Activated gamma-delta T cell treated with Interleukin-2 at 50 U/mL for 16 hours (primary cell): ENCODE data around the gene PTPRO.

Source experiments
- DNase-seq: peaks from one replicate; pipeline ENCODE4 v3.0.0-alpha.2; 2020

PTPRO gene

GRCh38 chr12:15458008-15458407 lies 135.7 kb downstream of the PTPRO start:
- DNase-seq: no peak

DNA sequence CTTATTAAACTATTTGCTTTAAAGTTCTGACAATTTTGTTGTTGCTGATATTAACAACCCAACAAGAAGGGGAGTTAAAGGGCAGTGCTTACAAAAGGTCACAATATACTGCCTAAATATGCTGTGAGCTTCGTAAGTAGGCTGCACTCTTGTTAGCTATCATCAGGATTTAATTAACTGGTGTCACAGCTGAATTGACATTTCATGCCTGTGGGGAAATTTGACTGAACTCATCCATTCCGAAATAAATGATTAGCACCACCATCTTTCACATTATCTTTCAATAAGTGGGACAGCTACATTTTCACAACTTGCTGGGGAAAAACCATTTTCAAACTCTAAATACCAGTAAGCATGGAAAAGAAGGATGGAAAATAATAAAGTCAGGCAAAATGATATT lies 146.6 kb downstream of the PTPRO start:
- DNase-seq: no peak

DNA sequence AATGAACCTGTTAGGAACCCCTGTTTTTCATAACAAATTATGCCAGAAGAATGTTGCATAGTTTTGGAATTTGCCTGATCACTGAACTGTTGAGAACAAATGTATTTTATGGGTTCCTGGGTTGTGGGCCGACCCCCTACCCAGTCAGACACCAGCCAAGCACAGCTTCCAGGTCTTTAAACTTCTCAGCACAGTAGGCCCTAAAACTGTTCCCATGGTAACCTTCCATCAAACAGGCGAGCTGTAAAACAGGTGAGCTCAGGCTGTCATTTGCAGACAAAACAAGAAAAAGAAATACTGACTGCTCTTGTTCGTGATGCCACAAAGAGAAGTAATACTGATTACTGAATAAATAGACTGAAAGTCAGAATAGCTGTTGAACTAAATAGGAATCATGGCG lies 147.0 kb downstream of the PTPRO start:
- DNase-seq: no peak

DNA sequence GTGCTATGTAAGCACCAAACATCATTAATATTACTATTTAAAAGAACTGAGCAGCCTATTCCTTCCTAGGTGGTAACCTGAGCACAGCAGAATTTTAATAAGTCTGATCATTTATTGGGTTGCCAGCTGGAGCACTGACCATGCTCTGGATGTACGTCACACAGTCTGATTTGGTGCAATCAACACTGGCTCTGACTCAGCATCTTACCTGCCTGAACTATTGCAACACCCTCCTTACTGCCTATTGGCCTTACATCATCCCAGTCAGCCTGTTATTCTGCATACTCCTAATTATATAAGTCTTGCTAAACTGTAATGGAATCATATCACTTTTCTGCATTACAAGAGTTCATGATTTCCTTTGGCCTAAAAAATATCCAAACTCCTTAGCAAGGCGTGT lies 149.7 kb downstream of the PTPRO start:
- no peak for DNase-seq

DNA sequence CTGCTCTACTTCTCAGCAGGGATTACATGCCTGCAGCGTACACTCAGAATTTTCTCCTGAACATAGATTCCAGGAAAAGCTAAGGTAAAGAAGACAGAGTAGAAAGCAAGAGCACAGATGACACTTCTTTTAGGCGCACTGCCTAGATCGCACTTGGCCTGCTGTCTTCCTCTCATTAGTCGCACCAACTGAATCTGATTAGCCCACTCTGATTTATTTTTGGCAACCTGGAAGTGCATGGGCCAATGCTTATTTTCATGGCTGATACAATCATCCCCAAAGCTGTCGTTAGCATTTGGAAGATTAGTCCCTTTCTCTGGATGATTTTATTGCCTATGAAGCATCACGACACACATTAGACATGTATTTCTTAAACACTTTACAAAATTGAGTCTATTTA lies 152.5 kb downstream of the PTPRO start:
- no peak for DNase-seq

- DNase-seq: no peak
Observed at GRCh38 chr12:15477761-15478160, 155.5 kb downstream of the PTPRO start.

- DNase-seq: no peak
Observed at GRCh38 chr12:15481846-15482245, 159.5 kb downstream of the PTPRO start.

GRCh38 chr12:15485466-15485865 lies 163.2 kb downstream of the PTPRO start:
- no peak for DNase-seq

DNA sequence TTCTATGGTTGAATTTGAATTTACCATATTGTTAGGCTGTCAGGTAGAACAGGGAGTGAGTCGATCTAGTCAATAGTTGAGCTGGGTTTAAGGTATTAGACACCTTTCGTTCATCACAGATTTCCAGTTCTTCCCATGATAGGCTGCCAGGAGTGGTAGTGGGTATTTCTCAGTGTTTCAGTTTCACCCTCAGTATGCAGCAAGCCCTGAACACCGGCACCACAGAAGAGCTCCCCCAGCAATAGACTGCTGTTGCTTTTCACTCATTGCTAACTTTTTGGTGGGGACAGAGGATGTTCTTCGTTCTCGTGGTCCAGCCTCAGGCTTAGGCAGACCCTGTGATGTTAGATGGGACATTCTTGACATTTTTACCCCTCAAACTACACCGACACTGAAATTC lies 164.6 kb downstream of the PTPRO start:
- DNase-seq: no peak

GRCh38 chr12:15488481-15488880 lies 166.2 kb downstream of the PTPRO start:
- DNase-seq: no peak

DNA sequence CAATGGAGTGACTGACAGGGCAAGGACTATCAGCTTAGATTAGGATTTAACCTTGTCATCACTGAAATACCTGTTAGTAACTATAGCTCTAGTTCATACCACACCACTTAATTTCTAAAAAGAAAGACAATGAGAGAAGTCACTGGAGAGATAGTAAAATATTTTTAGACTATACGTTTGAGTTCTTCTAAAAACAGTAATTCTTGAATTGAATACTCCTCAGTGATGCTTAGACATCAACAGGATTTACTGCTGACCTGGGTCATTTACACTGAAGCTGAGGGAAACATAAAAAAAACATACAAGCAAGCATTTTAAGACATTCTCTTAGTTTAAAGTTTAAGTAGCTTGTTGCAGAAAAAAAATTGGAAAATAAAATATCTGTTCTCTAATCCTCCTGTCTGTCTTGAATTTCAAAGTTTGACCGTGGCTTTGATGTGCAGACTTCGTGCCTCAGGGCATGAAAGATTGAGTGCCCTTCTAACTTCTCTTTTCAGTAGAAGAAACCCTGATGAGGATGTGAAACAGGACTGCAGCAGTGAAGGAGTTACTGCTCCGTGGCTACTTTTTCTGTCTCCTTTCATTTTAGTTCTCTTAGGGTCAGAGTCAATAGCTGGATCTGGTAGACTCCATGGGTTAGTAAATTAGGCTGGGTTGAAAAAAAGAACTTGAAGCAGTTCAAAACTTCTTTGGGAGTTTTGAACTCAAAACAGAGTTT lies 172.2 kb downstream of the PTPRO start:
- no peak for DNase-seq

DNA sequence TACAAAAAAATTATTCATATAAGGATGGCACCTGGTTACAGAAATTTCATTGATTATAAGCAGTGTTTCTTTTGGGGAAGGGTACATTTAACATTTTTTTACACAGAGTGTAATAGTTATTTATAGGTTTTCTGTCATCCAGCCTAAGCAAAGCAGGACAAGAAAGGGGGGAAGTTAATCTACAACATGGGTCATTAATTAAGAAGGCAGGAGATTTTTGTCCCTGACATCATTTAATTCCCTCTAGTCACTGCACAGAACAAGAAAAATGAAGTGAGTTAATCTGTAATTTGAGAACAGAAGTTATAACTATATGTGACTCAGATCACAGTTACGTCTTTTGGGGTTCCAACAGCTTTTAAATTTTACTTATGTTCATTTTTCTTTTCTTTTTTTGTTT lies 173.4 kb downstream of the PTPRO start:
- no peak for DNase-seq

- no peak for DNase-seq
Observed at GRCh38 chr12:15496738-15497137, 174.4 kb downstream of the PTPRO start.

GRCh38 chr12:15497671-15498292 lies 175.5 kb downstream of the PTPRO start:
- no peak for DNase-seq

DNA sequence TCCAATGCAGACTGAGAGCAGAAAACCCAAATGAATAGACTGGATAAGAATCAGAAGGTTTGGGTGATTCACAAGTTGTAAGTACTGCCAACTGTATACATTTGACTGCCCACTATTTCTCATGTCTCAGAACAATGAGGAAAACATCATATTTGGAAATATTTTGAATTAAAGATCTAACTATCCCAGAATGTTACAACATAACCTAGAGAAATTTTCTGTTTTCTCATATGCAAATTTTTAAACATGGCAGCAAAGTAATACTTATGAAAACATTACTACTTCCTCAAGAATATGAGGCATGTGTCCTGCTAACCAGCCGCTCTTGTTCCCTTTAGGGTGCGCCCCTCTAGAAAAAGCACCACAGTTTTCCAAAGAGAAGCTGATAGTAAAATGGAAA lies 179.9 kb downstream of the PTPRO start:
- DNase-seq: no peak

DNA sequence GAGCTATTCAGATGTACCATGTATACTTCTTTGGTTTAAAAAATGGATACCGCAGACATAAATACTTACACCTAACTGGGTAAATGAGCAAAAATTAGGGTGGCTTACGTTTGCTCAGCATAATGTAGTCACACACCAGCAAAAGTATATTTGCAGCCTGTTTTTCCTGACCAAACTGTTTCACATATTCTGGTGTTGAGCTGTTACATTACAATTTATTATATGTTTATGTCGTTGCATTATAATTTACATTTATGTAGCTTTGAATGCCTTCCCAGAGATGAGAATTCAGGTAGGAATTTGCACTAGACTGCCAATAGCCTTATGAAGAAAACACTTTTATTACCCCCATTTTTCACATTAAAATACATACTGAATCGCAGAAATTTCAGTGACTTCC lies 183.3 kb downstream of the PTPRO start:
- no peak for DNase-seq

DNA sequence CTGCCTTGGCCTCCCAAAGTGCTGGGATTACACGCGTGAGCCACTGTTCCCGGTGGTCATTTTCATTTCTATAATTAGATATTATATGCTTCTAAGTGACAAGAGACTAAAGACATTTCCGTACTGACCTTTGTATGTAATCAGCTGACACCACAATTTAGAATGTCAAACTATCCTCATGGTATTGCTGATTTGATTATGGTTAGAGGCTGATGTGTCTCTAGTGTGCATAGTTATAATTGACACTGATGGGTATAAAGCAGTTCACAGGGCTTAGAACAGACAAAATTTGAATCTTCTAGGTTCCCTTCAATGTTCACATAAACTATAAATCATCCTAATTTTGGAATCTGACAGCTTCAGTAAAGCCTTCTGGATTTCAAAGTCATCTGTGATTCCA lies 192.7 kb downstream of the PTPRO start:
- no peak for DNase-seq

- no peak for DNase-seq
Observed at GRCh38 chr12:15520083-15520482, 197.8 kb downstream of the PTPRO start.

GRCh38 chr12:15520844-15521243 lies 198.5 kb downstream of the PTPRO start:
- no peak for DNase-seq

DNA sequence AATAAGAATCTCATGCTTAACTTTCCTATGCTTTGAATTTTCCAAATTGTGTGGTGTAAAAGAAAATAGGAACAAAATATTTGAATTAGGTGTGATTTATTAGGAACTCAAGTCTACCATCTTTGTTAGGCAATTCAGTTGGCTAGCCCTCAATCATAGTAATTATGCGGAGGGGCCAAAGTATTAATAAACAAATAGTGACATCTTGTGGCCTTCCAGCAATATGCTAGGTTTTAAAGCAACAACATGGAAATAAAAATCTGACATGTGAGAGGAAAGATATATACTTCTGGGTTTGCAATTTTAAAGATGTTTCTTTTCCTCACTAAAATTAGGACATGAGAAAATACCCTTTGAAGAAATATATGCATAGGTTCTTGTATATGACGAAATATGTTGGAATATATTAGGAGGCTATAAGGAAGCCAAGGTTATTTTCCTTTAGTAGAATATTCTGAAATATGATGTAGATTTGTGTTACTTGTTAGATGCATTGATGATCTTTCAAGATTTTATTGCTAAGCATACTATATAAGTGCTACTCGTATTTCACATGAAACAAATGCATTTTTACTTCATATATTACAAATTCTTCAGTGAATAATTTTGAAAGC lies 200.4 kb downstream of the PTPRO start:
- no peak for DNase-seq

GRCh38 chr12:15525441-15525840 lies 203.1 kb downstream of the PTPRO start:
- no peak for DNase-seq

- no peak for DNase-seq
Observed at GRCh38 chr12:15526033-15526432, 203.7 kb downstream of the PTPRO start.

DNA sequence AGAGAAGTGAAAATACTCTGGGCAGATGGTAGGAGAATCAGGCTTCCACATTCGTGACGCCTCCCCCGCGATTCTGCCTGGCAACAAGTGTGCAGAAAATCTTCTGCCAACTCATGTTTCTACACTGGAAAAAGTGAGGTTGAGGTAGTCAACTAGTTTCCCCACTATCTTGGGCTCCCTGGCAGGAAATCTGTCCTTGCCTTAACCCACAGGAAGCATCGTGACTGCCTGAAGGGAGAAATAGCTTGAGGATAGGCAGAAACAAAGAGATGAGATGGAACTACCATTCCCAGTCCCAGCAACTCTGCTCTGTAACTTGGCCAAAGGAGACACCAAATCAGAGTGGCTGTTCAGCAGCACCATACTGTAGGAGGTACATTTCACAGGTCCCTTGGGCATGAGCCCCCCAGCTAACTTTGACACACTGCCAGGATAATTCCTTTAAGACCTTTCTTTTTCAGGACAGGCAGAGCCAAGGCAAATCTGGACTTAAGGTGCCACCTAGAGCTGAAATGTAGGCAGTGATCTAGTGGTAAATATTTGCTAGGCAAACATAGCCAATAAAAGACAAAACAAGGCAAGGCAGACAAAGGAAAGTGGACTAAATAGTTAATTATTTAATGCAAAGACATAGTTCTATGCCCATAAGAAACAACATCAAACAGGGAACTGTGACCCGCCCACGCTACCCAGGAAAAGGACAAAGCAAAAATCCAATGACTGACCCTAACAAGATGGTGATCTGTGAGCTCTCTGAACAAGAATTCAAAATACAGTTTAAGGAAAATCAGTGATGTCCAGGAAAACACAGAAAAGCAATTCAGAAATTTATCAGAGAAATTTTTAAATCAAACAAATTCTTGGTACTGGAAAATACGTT lies 205.1 kb downstream of the PTPRO start:
- no peak for DNase-seq

- no peak for DNase-seq
Observed at GRCh38 chr12:15528666-15529065, 206.4 kb downstream of the PTPRO start.
